ENCODE data around the gene TAS1R1. TPM values are rescaled to one million over a fixed set of nuclear protein-coding genes. Genes with fewer than 3 reads are reported as not detected.

TAS1R1 gene
- total RNA-seq, 1 experiment from 2014 or later: not detected

DNA sequence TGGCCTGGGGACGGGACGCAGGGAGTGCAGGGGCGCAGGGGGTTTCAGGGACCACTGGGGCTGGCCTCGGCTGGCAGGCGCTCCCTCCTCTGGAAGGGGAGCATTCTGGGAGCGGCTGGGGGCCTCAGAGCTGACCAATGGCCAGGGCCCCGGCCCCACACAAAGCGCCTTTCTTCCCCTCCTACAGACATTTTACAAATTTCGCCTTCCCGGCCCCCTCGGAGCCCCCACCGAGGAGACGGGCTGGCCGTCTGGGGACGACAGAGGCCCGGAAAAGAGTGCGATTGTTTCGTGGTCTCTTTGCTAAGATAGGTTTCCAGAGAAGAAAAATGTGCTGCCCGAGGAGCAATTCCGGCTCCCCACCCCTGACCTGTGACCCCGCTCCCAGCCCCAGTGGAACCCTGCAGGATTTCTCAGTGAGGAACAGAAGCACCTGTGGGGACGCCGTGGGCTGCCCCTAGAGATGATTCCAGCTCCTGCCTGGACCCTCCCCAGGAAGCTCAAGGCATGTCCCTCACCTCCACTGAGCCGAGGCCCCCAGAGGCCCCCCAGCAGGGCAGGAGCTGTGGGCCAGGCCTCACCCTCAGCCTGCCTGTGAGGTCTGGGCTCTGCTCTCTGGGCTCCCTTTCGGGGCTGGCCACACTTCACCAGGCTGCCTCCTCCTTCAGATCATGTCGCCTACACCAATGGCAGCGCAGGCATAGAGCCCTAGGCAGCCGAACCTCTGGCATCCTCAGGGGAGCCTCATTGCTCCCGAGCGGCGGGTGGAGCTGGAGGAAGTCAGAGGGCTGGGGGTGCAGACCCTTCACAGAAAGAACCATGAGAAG is 48.7 kb upstream of the TAS1R1 start:
- CTCF ChIA-PET: no interaction called here
- intact Hi-C loops (cut with micrococcal nuclease; ENCODE audit: unreplicated experiment): no loop called here

DNA sequence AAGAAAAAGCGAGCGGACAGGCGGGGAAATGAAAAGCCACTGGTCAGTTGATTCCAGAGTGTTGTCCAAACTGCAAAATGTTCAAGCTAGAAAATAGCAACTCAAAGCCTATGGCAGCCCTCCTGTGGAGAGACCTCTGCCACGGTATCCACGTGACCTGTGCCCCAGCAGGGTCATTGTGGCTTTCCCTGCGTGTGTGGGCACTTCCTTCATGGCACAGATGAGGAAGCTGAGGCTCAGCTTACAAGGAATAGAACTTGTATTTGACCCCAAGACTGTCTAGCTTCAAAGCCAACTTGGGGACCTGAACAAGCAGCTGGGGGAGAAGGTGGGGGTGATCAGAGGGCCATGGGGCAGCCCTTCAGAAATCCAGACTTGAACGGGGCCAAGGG is 48.1 kb upstream of the TAS1R1 start:
- no TSS peak for BruUV-seq (replicated peaks)
- H3K9me3 ChIP-seq (ENCODE audit: control insufficient read depth, insufficient read depth, low read depth, low read length): no peaks in the 10 kb centered on the region
- in situ Hi-C loops (cut with HindIII; ENCODE audit: low pct_unique_long_range_greater_than_20kb, low sequenced_read_pairs) (no loop called here), intact Hi-C loops (cut with micrococcal nuclease; ENCODE audit: unreplicated experiment) (no loop called here)
- no peak overlapping the region for H3K4me3 ChIP-seq (ENCODE audit: low read depth in 2 of 2, low read length in 2 of 2)
- TF ChIP-seq, protein P1, sequence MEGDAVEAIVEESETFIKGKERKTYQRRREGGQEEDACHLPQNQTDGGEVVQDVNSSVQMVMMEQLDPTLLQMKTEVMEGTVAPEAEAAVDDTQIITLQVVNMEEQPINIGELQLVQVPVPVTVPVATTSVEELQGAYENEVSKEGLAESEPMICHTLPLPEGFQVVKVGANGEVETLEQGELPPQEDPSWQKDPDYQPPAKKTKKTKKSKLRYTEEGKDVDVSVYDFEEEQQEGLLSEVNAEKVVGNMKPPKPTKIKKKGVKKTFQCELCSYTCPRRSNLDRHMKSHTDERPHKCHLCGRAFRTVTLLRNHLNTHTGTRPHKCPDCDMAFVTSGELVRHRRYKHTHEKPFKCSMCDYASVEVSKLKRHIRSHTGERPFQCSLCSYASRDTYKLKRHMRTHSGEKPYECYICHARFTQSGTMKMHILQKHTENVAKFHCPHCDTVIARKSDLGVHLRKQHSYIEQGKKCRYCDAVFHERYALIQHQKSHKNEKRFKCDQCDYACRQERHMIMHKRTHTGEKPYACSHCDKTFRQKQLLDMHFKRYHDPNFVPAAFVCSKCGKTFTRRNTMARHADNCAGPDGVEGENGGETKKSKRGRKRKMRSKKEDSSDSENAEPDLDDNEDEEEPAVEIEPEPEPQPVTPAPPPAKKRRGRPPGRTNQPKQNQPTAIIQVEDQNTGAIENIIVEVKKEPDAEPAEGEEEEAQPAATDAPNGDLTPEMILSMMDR (IDR thresholded peaks at IDR 0.05): no peak
- TF ChIP-seq TCF7L2 (IDR thresholded peaks at IDR 0.05; ENCODE audit: low read depth, low read length): no peak
- TF ChIP-seq, protein P2, sequence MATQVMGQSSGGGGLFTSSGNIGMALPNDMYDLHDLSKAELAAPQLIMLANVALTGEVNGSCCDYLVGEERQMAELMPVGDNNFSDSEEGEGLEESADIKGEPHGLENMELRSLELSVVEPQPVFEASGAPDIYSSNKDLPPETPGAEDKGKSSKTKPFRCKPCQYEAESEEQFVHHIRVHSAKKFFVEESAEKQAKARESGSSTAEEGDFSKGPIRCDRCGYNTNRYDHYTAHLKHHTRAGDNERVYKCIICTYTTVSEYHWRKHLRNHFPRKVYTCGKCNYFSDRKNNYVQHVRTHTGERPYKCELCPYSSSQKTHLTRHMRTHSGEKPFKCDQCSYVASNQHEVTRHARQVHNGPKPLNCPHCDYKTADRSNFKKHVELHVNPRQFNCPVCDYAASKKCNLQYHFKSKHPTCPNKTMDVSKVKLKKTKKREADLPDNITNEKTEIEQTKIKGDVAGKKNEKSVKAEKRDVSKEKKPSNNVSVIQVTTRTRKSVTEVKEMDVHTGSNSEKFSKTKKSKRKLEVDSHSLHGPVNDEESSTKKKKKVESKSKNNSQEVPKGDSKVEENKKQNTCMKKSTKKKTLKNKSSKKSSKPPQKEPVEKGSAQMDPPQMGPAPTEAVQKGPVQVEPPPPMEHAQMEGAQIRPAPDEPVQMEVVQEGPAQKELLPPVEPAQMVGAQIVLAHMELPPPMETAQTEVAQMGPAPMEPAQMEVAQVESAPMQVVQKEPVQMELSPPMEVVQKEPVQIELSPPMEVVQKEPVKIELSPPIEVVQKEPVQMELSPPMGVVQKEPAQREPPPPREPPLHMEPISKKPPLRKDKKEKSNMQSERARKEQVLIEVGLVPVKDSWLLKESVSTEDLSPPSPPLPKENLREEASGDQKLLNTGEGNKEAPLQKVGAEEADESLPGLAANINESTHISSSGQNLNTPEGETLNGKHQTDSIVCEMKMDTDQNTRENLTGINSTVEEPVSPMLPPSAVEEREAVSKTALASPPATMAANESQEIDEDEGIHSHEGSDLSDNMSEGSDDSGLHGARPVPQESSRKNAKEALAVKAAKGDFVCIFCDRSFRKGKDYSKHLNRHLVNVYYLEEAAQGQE (IDR thresholded peaks at IDR 0.05; ENCODE audit: insufficient read depth in 1 of 2, low read depth in 2 of 2, low read length in 1 of 2): no peak
- TF ChIP-seq SIN3A (IDR thresholded peaks at IDR 0.05; ENCODE audit: borderline replicate concordance, insufficient read depth, low read depth, low read length): no peak
- TF ChIP-seq POLR2AphosphoS5 (IDR thresholded peaks at IDR 0.05; ENCODE audit: low read depth, low read length): no peak
- ATAC-seq (no peak), DNase-seq (ENCODE audit: low read depth, low spot score) (no peak)
- ChIA-PET CTCF (interaction anchor here (0.6 kb wide), 1 partner anchor 66 kb away, joined by 3 read pairs; no protein-coding TSS in a partner anchor), POLR2A (no interaction called here)
- H3K27me3 ChIP-seq (ENCODE audit: control insufficient read depth, insufficient read depth, low read length): no peaks in the 10 kb centered on the region
- no peaks in the 10 kb centered on the region for H3K36me3 ChIP-seq (ENCODE audit: control insufficient read depth, insufficient read depth, low read length)
- no peak overlapping the region for H3K27ac ChIP-seq (ENCODE audit: low read length)
- no peaks in the 10 kb centered on the region for H3K4me1 ChIP-seq (ENCODE audit: control insufficient read depth, insufficient read depth, low read length)

More for the DNA sequence above, 48.7 kb upstream of the TAS1R1 start:
- ATAC-seq (no peak), DNase-seq (ENCODE audit: low read depth, low spot score) (no peak)
- H3K4me3 ChIP-seq (ENCODE audit: low read depth in 2 of 2, low read length in 2 of 2): no peak overlapping the region
- no peaks in the 10 kb centered on the region for H3K9me3 ChIP-seq (ENCODE audit: control insufficient read depth, insufficient read depth, low read depth, low read length)
- no peaks in the 10 kb centered on the region for H3K36me3 ChIP-seq (ENCODE audit: control insufficient read depth, insufficient read depth, low read length)
- no TSS peak for BruUV-seq (replicated peaks)
- no peaks in the 10 kb centered on the region for H3K4me1 ChIP-seq (ENCODE audit: control insufficient read depth, insufficient read depth, low read length)
- POLR2A ChIA-PET: no interaction called here
- in situ Hi-C loops (cut with HindIII; ENCODE audit: low pct_unique_long_range_greater_than_20kb, low sequenced_read_pairs): no loop called here
- no peak overlapping the region for H3K27ac ChIP-seq (ENCODE audit: low read length)
- TF ChIP-seq SIN3A (IDR thresholded peaks at IDR 0.05; ENCODE audit: borderline replicate concordance, insufficient read depth, low read depth, low read length) (no peak), TCF7L2 (IDR thresholded peaks at IDR 0.05; ENCODE audit: low read depth, low read length) (no peak), POLR2AphosphoS5 (IDR thresholded peaks at IDR 0.05; ENCODE audit: low read depth, low read length) (no peak)
- TF ChIP-seq, protein P1 (IDR thresholded peaks at IDR 0.05): no peak
- TF ChIP-seq, protein P2 (IDR thresholded peaks at IDR 0.05; ENCODE audit: insufficient read depth in 1 of 2, low read depth in 2 of 2, low read length in 1 of 2): no peak
- no peaks in the 10 kb centered on the region for H3K27me3 ChIP-seq (ENCODE audit: control insufficient read depth, insufficient read depth, low read length)

Measured in Panc1 (cell line).